Gastrocnemius medialis (tissue), 4 donors: ENCODE data around the gene CCNO.

Experiments
- POLR2A ChIP-seq, 2 donors: fragments of 450-650 bp; IDR thresholded peaks; one replicate each; pipeline ENCODE4 v1.6.1; 2017; ENCODE audit warnings: antibody characterized with exemption in 2 of 2, mild to moderate bottlenecking in 2 of 2, moderate library complexity in 2 of 2
- TF ChIP-seq, protein P1 (sequence below), 5 experiments: fragments of 450-650 bp in 3 of 5; fragments of 200-600 bp in 2 of 5; sonication (generic) in 2 of 5; IDR thresholded peaks in 4 of 5; conservative IDR thresholded peaks in 1 of 5; 1 replicate in 4 of 5; 2 replicates in 1 of 5; pipeline ENCODE4 v1.5.1; 2016 to 2019; ENCODE audit warnings: antibody characterized with exemption in 5 of 5, mild to moderate bottlenecking in 3 of 5, moderate library complexity in 3 of 5

DNA sequence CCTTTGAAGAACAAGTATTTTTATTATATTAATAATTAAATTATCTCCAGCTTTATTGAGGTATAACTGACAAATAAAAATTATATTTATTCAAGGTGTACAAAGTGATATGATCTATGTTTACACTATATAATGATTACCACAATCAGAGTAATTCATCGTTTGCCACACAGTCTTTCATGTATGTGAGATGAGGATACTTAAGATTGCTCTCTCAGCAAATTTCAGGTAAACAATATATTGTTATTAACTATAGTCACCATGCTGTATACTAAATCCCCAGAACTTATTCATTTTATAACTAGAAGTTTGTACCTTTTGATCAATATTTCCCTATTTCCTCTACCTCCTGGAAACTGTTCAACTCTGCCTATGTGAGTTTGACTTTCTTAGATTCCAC lies 16.7 kb upstream of the CCNO start:
- TF ChIP-seq, protein P1, sequence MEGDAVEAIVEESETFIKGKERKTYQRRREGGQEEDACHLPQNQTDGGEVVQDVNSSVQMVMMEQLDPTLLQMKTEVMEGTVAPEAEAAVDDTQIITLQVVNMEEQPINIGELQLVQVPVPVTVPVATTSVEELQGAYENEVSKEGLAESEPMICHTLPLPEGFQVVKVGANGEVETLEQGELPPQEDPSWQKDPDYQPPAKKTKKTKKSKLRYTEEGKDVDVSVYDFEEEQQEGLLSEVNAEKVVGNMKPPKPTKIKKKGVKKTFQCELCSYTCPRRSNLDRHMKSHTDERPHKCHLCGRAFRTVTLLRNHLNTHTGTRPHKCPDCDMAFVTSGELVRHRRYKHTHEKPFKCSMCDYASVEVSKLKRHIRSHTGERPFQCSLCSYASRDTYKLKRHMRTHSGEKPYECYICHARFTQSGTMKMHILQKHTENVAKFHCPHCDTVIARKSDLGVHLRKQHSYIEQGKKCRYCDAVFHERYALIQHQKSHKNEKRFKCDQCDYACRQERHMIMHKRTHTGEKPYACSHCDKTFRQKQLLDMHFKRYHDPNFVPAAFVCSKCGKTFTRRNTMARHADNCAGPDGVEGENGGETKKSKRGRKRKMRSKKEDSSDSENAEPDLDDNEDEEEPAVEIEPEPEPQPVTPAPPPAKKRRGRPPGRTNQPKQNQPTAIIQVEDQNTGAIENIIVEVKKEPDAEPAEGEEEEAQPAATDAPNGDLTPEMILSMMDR (IDR thresholded peaks at IDR 0.05 in 4 of 5, conservative IDR thresholded peaks at IDR 0.05 in 1 of 5) = no peak
- TF ChIP-seq POLR2A (IDR thresholded peaks at IDR 0.05) = no peak
